HG02798 (cell line): Measurements from ENCODE around the gene DLL4.
A peak's percentile ranks its signal among the peaks of the same experiment; 100 is the strongest.
"Not testable (repeated sequence)": the region's sequence is repeated elsewhere in the genome, so short reads cannot be mapped to it uniquely, and the experiment has no call there.

ENCODE experiments used
- ATAC-seq: cut with Tn5 transposase; IDR thresholded peaks from one replicate; pipeline ENCODE4 v1.9.1; 2021; ENCODE audit warnings: mild to moderate bottlenecking; ENCODE audit not compliant: unreplicated experiment, poor library complexity

The DLL4 gene

GRCh38 chr15:40940296-40940801, 11.2 kb downstream of the DLL4 start:
- ATAC-seq: no peak

GRCh38 chr15:40941068-40941527, 12.0 kb downstream of the DLL4 start:
- ATAC-seq: no peak

DNA sequence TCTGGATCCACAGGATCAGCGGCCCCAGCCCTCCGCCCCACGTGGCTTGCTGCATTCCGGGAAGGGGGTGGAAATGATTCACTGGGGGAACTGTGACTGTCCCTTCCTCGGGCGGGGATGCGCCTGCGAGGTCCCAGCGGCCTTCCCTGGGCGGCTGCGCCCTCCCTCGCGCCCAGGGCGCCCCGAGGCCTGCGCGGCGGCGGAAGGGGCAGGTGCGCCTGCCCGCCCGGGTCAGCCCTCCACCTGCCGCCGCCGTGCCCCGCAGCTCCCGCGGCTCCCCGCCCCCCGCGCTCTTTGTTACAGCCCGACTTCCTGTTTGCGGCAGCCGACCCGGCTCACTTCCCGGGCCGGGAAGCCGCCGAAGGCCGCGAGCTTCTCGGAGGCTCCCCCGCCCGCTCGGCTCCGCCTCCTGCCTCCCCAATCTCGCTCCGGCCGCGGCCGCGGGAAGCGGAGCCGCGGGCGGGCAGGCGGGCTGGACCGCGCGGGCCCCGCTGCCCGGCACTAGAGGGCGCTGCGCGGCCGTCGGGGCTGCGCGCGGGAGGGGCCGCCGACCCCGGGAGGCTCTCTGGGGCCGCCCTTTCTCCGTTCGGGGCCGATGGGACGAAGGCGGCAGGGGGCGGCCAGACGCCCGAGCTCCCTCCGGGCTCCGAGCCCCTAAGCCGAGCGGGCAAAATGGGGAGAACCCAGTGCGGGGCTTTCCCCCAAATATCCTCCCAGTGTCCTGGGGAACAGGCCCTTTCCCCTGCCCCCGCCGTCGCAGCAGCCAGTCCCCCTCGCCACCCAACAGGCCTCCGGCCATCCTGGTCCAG, 12.6 kb downstream of the DLL4 start:
- peak; percentile 84 for ATAC-seq

DNA sequence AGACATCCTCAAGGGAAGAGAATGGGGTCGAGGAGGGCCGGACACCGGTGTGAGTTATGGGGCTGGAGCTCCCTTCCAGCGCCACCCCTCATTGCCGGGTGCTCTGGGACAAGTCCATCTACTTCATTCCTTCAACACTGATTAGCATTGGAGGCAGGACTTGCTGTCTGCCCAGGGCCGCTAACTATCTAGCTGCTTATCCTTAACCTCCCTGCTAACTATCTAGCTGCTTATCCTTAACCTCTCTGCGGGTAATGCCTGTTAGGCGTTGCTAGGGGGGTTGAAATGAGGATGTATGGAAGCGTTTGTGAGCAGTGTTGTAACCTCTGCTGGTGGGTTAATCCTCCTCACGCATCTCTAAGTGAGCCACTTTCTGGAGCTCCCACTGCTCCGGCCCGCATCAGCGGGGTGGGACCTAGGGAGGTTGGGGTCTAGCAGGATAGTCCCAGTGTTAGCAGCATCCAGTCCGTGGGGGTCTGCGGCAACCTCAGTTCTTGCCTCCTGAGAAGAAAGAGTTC, 13.3 kb downstream of the DLL4 start:
- ATAC-seq: no peak

DNA sequence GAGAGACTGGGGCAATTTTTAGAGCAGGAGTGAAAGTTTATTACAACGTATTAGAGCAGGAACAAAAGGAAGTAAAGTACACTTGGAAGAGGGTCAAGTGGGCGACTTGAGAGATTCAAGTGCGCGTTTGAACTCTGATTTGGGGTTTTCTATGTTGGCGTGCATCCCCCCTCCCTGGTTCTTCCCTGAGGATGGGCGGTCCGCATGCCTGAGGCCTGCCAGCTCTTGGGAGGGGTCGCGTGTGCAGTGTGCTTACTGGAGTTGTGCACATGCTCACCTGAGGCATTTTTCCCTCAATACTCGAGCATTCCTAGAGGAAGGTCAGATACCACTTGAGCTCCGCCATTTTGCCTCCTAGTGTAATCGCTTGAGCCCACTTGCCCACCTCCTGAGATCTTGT, 13.7 kb downstream of the DLL4 start:
- no peak for ATAC-seq

DNA sequence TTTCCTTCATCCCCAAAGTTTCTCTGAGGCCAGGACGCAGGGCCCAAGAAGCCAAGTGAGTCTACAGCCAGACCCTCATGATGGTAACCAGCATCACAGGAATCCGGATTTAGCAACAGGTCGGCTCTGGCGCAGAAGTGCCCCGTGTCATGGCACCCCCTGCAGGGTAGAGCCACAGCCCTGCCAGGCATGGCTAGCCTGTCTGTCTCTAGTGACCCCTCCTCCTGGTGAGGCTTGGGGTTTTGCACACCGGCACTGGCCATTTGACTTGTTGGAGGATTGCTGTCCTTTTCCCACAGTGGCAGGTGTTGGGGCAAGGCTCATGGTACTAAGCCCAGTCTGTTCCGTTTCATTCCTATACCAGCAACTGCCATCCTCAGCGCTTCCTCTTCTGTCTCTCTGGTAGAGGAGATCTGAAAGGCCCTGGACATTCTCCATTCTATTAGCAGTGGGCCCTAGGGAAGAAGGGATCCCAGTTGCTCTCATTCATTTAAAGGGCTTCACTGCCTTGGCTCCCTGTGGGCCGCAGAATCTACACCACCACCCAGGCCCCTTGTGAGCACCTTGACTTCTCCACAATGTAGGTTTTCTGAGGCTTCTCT, 14.7 kb downstream of the DLL4 start:
- ATAC-seq: no peak

DNA sequence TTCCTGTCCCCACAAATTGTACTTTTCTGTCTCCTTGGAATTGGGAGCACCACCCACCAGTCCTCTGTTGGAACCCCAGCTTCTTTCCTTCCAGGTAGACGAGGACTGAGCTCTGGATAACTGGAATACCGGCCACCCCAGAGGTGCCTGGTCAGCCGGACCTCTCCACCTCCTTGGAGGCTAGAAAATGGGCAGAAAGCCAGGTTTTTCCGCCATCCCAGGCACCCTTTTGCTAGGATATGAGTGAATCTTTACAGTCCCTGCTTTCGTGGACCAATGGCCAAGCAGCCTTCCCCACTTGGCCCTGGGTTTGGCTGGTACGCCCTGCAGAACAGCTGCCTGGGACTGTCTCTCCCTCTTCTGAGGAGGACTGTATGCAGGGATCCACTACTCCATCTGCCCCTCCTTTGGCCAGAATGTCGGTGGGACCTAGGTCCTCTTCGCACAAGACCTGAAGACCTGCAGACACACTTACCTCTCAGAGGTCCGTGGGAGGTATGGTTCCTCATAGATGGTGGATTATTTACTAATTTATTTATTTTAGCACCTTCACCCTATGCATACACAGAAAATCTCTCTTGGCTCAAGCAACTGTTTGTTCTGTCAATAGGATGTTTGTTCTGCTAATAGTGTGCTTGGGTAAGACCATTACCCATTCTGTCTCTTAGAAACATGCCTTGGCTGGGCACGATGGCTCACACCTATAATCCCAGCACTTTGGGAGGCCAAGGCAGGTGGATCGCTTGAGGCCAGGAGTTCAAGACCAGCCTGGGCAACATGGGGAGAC, 15.6 kb downstream of the DLL4 start:
- no peak for ATAC-seq

DNA sequence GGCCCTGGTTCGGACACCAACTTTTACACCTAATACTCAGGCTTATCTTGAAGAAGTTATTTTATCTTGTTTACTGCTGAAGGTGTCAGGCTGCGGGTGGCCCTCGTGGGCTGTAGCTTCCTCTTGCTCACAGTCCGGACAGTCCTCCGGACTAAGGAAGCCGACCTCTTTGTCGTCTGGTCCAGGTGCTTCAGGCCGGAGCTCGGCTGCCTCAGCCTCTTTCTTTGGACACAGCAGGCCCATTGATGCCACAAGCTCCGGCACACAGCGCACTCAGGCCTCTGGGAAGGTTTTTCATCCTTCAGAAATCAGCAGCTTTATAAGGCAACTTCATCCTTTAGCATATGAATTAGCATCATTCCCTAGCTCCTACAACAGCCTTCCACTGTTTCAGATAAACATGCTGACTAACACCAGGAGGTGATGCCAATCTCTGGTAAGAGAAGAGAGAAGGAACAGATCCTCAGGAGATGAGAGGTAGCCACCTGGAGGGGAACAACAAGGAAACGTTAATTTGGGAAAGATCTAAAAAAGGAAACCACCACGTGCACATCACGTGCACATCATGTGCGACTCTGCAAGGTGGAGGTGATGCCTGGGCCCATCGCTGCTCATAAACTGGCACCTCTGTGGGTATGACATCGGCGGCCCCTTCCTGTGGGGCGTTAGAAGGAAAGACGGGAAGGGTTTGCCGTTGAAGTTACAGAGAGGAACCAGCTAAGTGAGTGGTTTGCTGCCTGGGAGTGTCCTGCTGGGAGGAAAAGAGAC, 19.8 kb downstream of the DLL4 start:
- ATAC-seq: no peak

- no peak for ATAC-seq
Measured at GRCh38 chr15:40949756-40950207, 20.6 kb downstream of the DLL4 start.

DNA sequence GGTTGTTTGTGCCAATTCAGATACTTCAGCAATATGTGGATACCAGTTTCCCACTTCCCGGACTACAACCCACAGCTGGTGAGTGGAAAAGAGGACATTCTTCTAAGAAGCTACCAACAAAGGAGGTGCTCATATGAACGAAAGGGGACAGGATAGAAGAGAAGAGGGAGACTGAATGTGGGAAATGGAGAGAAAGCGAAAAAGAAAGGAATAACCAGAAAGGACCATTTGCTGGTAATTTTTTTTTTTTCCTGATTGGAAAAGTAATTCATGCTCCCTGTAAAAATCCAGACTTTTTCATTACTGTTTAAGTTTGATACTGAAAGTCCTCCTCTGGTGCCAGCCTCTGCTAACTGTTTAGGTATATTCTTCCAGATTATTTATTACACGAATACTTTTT, 22.6 kb downstream of the DLL4 start:
- no peak for ATAC-seq

GRCh38 chr15:40952301-40952900, 23.3 kb downstream of the DLL4 start:
- no peak for ATAC-seq

DNA sequence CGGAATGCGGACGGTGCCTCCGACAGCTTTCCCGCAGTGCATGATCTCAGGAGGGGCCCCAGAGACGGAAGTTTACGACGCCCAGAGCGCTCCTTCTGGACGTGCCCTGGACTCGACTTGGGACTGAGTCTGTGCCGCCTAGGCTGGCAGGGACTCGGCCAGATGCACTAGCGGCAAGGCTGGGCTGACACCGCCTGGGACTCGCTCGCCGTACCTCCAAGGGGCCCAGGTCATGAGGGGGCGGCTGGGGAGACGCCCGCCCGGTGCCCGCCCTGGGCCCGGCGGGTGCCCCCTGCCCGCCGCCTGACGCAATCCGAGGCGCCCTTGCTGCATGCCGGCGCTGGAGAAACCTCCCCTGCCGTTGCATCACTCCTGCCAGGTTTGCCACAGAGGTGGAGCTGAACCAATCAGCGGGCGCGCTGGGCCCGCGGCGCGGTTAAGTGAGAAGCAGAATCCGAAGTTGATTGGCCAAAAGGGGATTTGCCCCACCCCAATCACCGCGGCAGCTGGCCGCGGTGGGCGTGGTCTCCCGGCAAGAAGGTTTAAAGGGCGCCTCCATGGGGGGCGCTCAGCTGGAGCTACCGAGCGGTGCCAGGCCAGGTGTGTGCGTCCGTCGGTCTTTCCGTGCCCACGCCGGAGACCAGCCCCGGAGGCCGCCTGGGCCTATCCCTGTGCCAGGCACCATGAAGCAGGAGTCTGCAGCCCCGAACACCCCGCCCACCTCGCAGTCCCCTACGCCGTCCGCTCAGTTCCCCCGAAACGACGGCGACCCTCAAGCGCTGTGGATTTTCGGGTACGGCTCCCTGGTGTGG, 24.0 kb downstream of the DLL4 start, which contains the start of gene CHAC1:
TSS of gene CHAC1 (plus strand) at position 571 of the 812 bp plus-strand sequence. CDS start at position 684, 113 bp downstream.
- ATAC-seq: peak; percentile 96

DNA sequence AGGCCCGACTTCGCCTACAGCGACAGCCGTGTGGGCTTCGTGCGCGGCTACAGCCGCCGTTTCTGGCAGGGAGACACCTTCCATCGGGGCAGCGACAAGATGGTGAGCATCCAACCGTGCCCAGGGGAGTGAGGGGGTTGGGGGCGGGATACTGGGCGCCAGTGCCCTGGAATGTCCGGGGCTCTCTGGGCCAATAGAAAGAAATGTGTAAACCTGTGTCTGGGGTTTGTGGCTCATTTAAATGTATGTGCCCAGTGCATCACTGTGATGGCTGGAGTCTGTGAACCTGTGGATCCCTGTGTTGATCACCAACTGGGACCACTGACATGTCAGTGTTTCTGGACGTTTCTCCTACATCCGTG, 24.6 kb downstream of the DLL4 start:
- ATAC-seq: no peak

- not testable (repeated sequence) for ATAC-seq
Measured at GRCh38 chr15:40954158-40954848, 25.2 kb downstream of the DLL4 start.

DNA sequence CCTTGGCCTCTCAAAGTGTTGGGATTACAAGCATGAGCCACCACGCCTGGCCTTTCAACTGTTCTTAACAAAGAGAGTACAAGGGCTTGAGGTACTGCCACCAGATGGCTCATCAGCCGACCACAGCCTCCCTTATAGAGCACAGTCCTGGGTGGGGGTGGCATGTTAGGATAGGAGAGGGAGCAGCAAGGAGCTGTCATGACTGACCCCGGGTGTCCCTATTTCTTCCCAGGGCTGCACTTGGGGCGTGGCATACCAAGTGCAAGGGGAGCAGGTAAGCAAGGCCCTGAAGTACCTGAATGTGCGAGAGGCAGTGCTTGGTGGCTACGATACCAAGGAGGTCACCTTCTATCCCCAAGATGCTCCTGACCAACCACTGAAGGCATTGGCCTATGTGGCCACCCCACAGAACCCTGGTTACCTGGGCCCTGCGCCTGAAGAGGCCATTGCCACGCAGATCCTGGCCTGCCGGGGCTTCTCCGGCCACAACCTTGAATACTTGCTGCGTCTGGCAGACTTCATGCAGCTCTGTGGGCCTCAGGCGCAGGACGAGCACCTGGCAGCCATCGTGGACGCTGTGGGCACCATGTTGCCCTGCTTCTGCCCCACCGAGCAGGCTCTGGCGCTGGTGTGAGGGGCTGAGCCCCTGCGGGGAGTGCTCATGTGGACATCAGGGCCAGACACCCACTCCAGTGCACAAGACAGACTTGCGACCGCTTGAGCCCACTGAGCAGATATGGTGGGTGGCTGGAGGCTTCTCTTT, 26.2 kb downstream of the DLL4 start:
- no peak for ATAC-seq

GRCh38 chr15:40955930-40956540, 26.9 kb downstream of the DLL4 start:
- ATAC-seq: no peak

GRCh38 chr15:40956541-40956982, 27.4 kb downstream of the DLL4 start:
- no peak for ATAC-seq
